NB4 (cell line): ENCODE results near the gene ASPHD1.

ENCODE experiments used
- MYC ChIP-seq: IDR thresholded peaks from 2 replicates; pipeline ENCODE4 v1.6.1; 2011; ENCODE audit warnings: low read depth, low read length
- POLR2A ChIP-seq: IDR thresholded peaks from 2 replicates; pipeline ENCODE4 v1.6.1; 2011; ENCODE audit warnings: mild to moderate bottlenecking; ENCODE audit not compliant: insufficient read length; ENCODE audit errors: extremely low read depth
- TF ChIP-seq, protein P1 (sequence below): IDR thresholded peaks from one replicate; pipeline ENCODE4 v1.5.1; 2012; ENCODE audit warnings: low read depth, low read length
- TF ChIP-seq, protein P2 (sequence below): IDR thresholded peaks from 2 replicates; pipeline ENCODE4 v1.6.1; 2011; ENCODE audit warnings: low read depth, low read length

DNA sequence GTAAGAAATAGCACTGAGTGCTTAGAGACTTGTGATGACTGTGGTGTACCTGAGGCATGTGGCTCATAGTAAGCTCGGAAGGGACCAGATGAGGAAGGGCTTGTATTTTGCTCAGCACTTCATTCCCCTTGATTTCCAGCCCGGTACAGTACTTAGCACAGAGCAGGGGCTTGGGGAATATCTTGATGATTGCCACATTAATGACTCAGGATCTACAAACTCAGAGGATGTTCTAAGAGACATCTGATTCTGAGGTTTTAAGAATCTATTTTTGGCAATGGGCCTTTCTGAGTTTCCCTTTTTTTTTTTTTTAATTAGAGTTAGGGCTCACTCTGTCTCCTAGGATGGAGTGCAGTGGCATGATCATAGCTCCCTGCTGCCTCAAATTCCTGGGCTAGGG, 9.1 kb downstream of the ASPHD1 start:
- TF ChIP-seq, protein P1, sequence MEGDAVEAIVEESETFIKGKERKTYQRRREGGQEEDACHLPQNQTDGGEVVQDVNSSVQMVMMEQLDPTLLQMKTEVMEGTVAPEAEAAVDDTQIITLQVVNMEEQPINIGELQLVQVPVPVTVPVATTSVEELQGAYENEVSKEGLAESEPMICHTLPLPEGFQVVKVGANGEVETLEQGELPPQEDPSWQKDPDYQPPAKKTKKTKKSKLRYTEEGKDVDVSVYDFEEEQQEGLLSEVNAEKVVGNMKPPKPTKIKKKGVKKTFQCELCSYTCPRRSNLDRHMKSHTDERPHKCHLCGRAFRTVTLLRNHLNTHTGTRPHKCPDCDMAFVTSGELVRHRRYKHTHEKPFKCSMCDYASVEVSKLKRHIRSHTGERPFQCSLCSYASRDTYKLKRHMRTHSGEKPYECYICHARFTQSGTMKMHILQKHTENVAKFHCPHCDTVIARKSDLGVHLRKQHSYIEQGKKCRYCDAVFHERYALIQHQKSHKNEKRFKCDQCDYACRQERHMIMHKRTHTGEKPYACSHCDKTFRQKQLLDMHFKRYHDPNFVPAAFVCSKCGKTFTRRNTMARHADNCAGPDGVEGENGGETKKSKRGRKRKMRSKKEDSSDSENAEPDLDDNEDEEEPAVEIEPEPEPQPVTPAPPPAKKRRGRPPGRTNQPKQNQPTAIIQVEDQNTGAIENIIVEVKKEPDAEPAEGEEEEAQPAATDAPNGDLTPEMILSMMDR = no peak
- TF ChIP-seq, protein P2, sequence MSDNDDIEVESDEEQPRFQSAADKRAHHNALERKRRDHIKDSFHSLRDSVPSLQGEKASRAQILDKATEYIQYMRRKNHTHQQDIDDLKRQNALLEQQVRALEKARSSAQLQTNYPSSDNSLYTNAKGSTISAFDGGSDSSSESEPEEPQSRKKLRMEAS = no peak
- TF ChIP-seq POLR2A = no peak
- TF ChIP-seq MYC = no peak
